HG02678 (cell line): ENCODE data around the gene SND1.

Experiments
- ATAC-seq: cut with Tn5 transposase; IDR thresholded peaks from one replicate; pipeline ENCODE4 v1.9.1; 2021; ENCODE audit warnings: mild to moderate bottlenecking, moderate library complexity; ENCODE audit not compliant: unreplicated experiment

The SND1 gene

GRCh38 chr7:128029405-128029995 is 377.5 kb downstream of the SND1 start:
- ATAC-seq, result no peak

- ATAC-seq, result no peak
Observed at GRCh38 chr7:128030263-128030653, 378.3 kb downstream of the SND1 start.

GRCh38 chr7:128030654-128031611 is 378.9 kb downstream of the SND1 start, which contains the start of gene LRRC4:
TSS of gene LRRC4 (minus strand) at chr7:128031437. CDS start at chr7:128030640, 797 bp downstream.
- peak; percentile 41 for ATAC-seq

GRCh38 chr7:128031901-128032604 is 380.1 kb downstream of the SND1 start:
- peak; percentile 51 for ATAC-seq

GRCh38 chr7:128032605-128033235 is 380.7 kb downstream of the SND1 start:
- no peak for ATAC-seq

- no peak for ATAC-seq
Observed at GRCh38 chr7:128033246-128033645, 381.3 kb downstream of the SND1 start.

GRCh38 chr7:128034825-128035224 is 382.8 kb downstream of the SND1 start:
- no peak for ATAC-seq

GRCh38 chr7:128035712-128036111 is 383.7 kb downstream of the SND1 start:
- no peak for ATAC-seq

GRCh38 chr7:128036226-128036940 is 384.4 kb downstream of the SND1 start:
- ATAC-seq, result peak; percentile 52

- ATAC-seq, result peak; percentile 5
Observed at GRCh38 chr7:128037081-128037480, 385.1 kb downstream of the SND1 start.

- no peak for ATAC-seq
Observed at GRCh38 chr7:128037880-128038619, 386.1 kb downstream of the SND1 start.

- ATAC-seq, result no peak
Observed at GRCh38 chr7:128039544-128039953, 387.6 kb downstream of the SND1 start.

- no peak for ATAC-seq
Observed at GRCh38 chr7:128040205-128040604, 388.2 kb downstream of the SND1 start.

- ATAC-seq, result no peak
Observed at GRCh38 chr7:128041203-128041602, 389.2 kb downstream of the SND1 start.

GRCh38 chr7:128042012-128042411 is 390.0 kb downstream of the SND1 start:
- no peak for ATAC-seq

GRCh38 chr7:128044064-128044463 is 392.1 kb downstream of the SND1 start:
- no peak for ATAC-seq

- no peak for ATAC-seq
Observed at GRCh38 chr7:128045158-128045557, 393.2 kb downstream of the SND1 start.

- no peak for ATAC-seq
Observed at GRCh38 chr7:128045766-128046165, 393.8 kb downstream of the SND1 start.

GRCh38 chr7:128052404-128052803 is 400.4 kb downstream of the SND1 start:
- ATAC-seq, result no peak

GRCh38 chr7:128053023-128053422 is 401.0 kb downstream of the SND1 start:
- no peak for ATAC-seq
